Activated CD8-positive, alpha-beta memory T cell treated with anti-CD3 and anti-CD28 coated beads, Interleukin-2, amount 10 ng/mL, durations not matched to agents 7 days and 5 days (primary cell): Measurements from ENCODE around the gene SCYL1. TPM values are rescaled to one million over a fixed set of nuclear protein-coding genes. Genes with fewer than 3 reads are reported as not detected.

Experiments used
- ATAC-seq: fragments of 150-1000 bp; cut with Tn5 transposase; one replicate; pipeline ENCODE4 v1.10.0; 2021; ENCODE audit warnings: moderate library complexity
- CTCF ChIA-PET: fragments of 350-600 bp; sonication (Branson Sonifier 250); formaldehyde crosslinking; loops from one replicate; lab custom pipeline; 2021; ENCODE audit warnings: antibody characterized with exemption; lab: Charles Lee
- DNase-seq: peaks from one replicate; pipeline ENCODE4 v3.0.0-alpha.2; 2020
- H3K27ac Mint-ChIP-seq: one replicate; pipeline ENCODE4 v1.8.0; 2021; ENCODE audit warnings: mild to moderate bottlenecking, mixed read lengths
- H3K27me3 Mint-ChIP-seq: one replicate; pipeline ENCODE4 v1.8.0; 2021; ENCODE audit warnings: mixed read lengths
- H3K36me3 Mint-ChIP-seq: one replicate; pipeline ENCODE4 v1.8.0; 2021; ENCODE audit warnings: mild to moderate bottlenecking, mixed read lengths
- H3K4me1 Mint-ChIP-seq: one replicate; pipeline ENCODE4 v1.8.0; 2021; ENCODE audit warnings: mixed read lengths
- H3K4me3 Mint-ChIP-seq: one replicate; pipeline ENCODE4 v1.8.0; 2021; ENCODE audit warnings: mild to moderate bottlenecking, moderate library complexity, mixed read lengths
- H3K9me3 Mint-ChIP-seq: one replicate; pipeline ENCODE4 v1.8.0; 2022; ENCODE audit warnings: low read depth, mixed read lengths
- total RNA-seq, 2 experiments: library from RNA; stranded (reverse); gene quantifications; one replicate each; pipeline ENCODE4 v1.2.3, GENCODE V29; 2021

Gene SCYL1
- 10 to 100 TPM; 68.0 to 76.7 TPM for total RNA-seq

- CTCF ChIA-PET: interaction anchor here (0.6 to 4.3 kb wide), 12 partner anchors 16 to 360 kb away, joined by 3 to 31 read pairs (median 4); partner anchors contain the start of gene KCNK7
- Mint-ChIP-seq H3K9me3 (no peaks in the 10 kb centered on the region), H3K27ac (peak within 1 kb of the TSS; percentile 75), H3K27me3 (no peaks in the 10 kb centered on the region), H3K4me3 (peak within 1 kb of the TSS; percentile 73), H3K4me1 (peaks cover 42% of the 10 kb centered on the region), H3K36me3 (peaks cover 4% of the 10 kb centered on the region)
- peak; percentile 82 for DNase-seq
- ATAC-seq: peak; percentile 91
Observed at GRCh38 chr11:65524741-65525545, at the start of gene SCYL1. SCYL1 (plus strand) TSS chr11:65525083; CDS start chr11:65525154, 71 bp downstream.

GRCh38 chr11:65476632-65477148 lies 48.2 kb upstream of the SCYL1 start:
- H3K4me1 Mint-ChIP-seq: peaks cover 26% of the 10 kb centered on the region
- no peaks in the 10 kb centered on the region for H3K9me3 Mint-ChIP-seq
- peak overlapping the region; percentile 95 for H3K27ac Mint-ChIP-seq
- peaks cover 3% of the 10 kb centered on the region for H3K36me3 Mint-ChIP-seq
- H3K4me3 Mint-ChIP-seq: peak overlapping the region; percentile 83
- H3K27me3 Mint-ChIP-seq: no peaks in the 10 kb centered on the region
- ATAC-seq (no peak), DNase-seq (no peak)
- CTCF ChIA-PET: interaction anchor here (0.7 to 8.4 kb wide), 14 partner anchors 11 to 98 kb away, joined by 3 to 102 read pairs (median 4); partner anchors contain the start of genes MALAT1 and SCYL1

- CTCF ChIA-PET: interaction anchor here (0.7 to 8.4 kb wide), 14 partner anchors 8 to 99 kb away, joined by 3 to 102 read pairs (median 4); partner anchors contain the start of gene MALAT1
- peaks cover 20% of the 10 kb centered on the region for H3K4me1 Mint-ChIP-seq
- H3K4me3 Mint-ChIP-seq: peak overlapping the region; percentile 83
- ATAC-seq (peak; percentile 90), DNase-seq (peak; percentile 94)
- no peaks in the 10 kb centered on the region for H3K9me3 Mint-ChIP-seq
- peak overlapping the region; percentile 95 for H3K27ac Mint-ChIP-seq
- peaks cover 3% of the 10 kb centered on the region for H3K36me3 Mint-ChIP-seq
- peaks cover 2% of the 10 kb centered on the region for H3K27me3 Mint-ChIP-seq
Observed at GRCh38 chr11:65477149-65477965, 47.5 kb upstream of the SCYL1 start.

GRCh38 chr11:65478388-65479183 lies 46.3 kb upstream of the SCYL1 start:
- CTCF ChIA-PET: interaction anchor here (0.8 to 8.4 kb wide), 13 partner anchors 7 to 317 kb away, joined by 3 to 102 read pairs (median 8); partner anchors contain the start of gene MALAT1
- peak overlapping the region; percentile 32 for H3K27ac Mint-ChIP-seq
- H3K9me3 Mint-ChIP-seq: no peaks in the 10 kb centered on the region
- no peak for DNase-seq
- no peak for ATAC-seq
- peaks cover 20% of the 10 kb centered on the region for H3K4me1 Mint-ChIP-seq
- no peak overlapping the region for H3K4me3 Mint-ChIP-seq
- peaks cover 3% of the 10 kb centered on the region for H3K36me3 Mint-ChIP-seq
- H3K27me3 Mint-ChIP-seq: peaks cover 3% of the 10 kb centered on the region

- Mint-ChIP-seq H3K4me3 (no peak overlapping the region), H3K27ac (no peak overlapping the region), H3K36me3 (peaks cover 3% of the 10 kb centered on the region), H3K4me1 (peaks cover 20% of the 10 kb centered on the region), H3K9me3 (no peaks in the 10 kb centered on the region), H3K27me3 (peaks cover 5% of the 10 kb centered on the region)
- ATAC-seq (no peak), DNase-seq (no peak)
- CTCF ChIA-PET: interaction anchor here (1.2 to 8.4 kb wide), 8 partner anchors 8 to 87 kb away, joined by 3 to 102 read pairs (median 18); partner anchors contain the start of gene MALAT1
Observed at GRCh38 chr11:65479184-65480145, 45.4 kb upstream of the SCYL1 start.

GRCh38 chr11:65482306-65482850 lies 42.5 kb upstream of the SCYL1 start:
- H3K27ac Mint-ChIP-seq: no peak overlapping the region
- peaks cover 9% of the 10 kb centered on the region for H3K4me1 Mint-ChIP-seq
- H3K27me3 Mint-ChIP-seq: peaks cover 8% of the 10 kb centered on the region
- no peak overlapping the region for H3K4me3 Mint-ChIP-seq
- no peaks in the 10 kb centered on the region for H3K36me3 Mint-ChIP-seq
- no peak for DNase-seq
- CTCF ChIA-PET: interaction anchor here (8.4 kb wide), 1 partner anchor 13 kb away, joined by 102 read pairs; the partner anchor contains the start of gene MALAT1
- no peaks in the 10 kb centered on the region for H3K9me3 Mint-ChIP-seq
- no peak for ATAC-seq

GRCh38 chr11:65485920-65486219 lies 39.0 kb upstream of the SCYL1 start:
- ATAC-seq (no peak), DNase-seq (no peak)
- no peaks in the 10 kb centered on the region for H3K36me3 Mint-ChIP-seq
- peaks cover 8% of the 10 kb centered on the region for H3K27me3 Mint-ChIP-seq
- CTCF ChIA-PET: interaction anchor here (1.4 to 3.5 kb wide), 3 partner anchors 8 to 22 kb away, joined by 3 to 23 read pairs (median 6); no protein-coding TSS in a partner anchor
- H3K4me1 Mint-ChIP-seq: peaks cover 8% of the 10 kb centered on the region
- H3K4me3 Mint-ChIP-seq: no peak overlapping the region
- no peaks in the 10 kb centered on the region for H3K9me3 Mint-ChIP-seq
- no peak overlapping the region for H3K27ac Mint-ChIP-seq

GRCh38 chr11:65486570-65487466 lies 38.1 kb upstream of the SCYL1 start:
- DNase-seq (no peak), ATAC-seq (no peak)
- CTCF ChIA-PET: interaction anchor here (1.1 to 3.5 kb wide), 5 partner anchors 9 to 70 kb away, joined by 3 to 23 read pairs (median 6); no protein-coding TSS in a partner anchor
- Mint-ChIP-seq H3K4me1 (peaks cover 8% of the 10 kb centered on the region), H3K36me3 (no peaks in the 10 kb centered on the region), H3K4me3 (no peak overlapping the region), H3K27ac (no peak overlapping the region), H3K27me3 (peaks cover 8% of the 10 kb centered on the region), H3K9me3 (no peaks in the 10 kb centered on the region)

GRCh38 chr11:65487467-65488272 lies 37.2 kb upstream of the SCYL1 start:
- ATAC-seq (no peak), DNase-seq (no peak)
- Mint-ChIP-seq H3K27me3 (peaks cover 5% of the 10 kb centered on the region), H3K36me3 (no peaks in the 10 kb centered on the region), H3K27ac (no peak overlapping the region), H3K9me3 (no peaks in the 10 kb centered on the region), H3K4me1 (peaks cover 13% of the 10 kb centered on the region), H3K4me3 (no peak overlapping the region)
- CTCF ChIA-PET: interaction anchor here (1.1 to 3.5 kb wide), 5 partner anchors 10 to 72 kb away, joined by 4 to 23 read pairs (median 7); no protein-coding TSS in a partner anchor
